GM21529 (cell line): ENCODE results near the gene CLCN4.

Experiments used
- ATAC-seq: cut with Tn5 transposase; IDR thresholded peaks from one replicate; pipeline ENCODE4 v1.9.1; 2021; ENCODE audit not compliant: unreplicated experiment

CLCN4 gene

DNA sequence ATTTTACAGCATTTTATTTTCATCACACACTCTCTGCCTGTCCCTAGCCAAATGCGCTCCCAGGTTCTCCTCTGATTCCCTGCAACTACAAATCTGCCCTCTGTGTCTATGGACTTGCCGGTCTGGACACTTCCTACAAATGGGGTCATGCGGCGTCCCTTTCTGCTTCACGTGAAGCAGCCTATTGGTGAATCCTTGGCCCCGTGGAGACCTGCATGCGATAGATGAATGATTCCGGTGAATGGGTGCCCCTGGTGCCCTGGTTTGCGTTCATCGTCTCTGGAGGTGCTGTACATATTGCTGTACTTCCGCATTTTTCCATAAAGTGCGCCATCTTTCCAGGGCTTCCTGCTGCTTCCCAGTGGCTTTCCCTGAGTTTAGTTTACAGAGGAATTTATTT, 27.5 kb upstream of the CLCN4 start:
- ATAC-seq, result no peak

DNA sequence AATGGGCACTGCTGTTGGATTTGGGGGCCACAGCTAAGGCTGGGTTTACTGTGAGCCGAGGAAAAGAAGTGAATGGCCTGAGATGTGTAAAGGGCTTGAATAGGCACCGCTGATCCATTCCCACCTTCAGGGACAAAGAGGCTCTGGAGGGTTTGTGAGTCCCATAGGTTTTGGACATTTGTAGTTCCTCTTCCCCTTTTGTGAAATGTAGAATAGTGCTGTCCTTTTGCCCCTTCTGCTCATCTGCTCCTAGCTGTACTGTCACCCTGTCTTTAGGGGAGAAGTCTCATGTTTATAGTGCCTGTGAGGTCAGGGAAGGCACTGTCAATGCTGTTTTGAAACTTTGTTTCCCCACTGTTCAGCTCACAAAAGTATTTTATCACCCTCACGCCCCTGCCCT, 26.4 kb upstream of the CLCN4 start:
- ATAC-seq, result no peak

DNA sequence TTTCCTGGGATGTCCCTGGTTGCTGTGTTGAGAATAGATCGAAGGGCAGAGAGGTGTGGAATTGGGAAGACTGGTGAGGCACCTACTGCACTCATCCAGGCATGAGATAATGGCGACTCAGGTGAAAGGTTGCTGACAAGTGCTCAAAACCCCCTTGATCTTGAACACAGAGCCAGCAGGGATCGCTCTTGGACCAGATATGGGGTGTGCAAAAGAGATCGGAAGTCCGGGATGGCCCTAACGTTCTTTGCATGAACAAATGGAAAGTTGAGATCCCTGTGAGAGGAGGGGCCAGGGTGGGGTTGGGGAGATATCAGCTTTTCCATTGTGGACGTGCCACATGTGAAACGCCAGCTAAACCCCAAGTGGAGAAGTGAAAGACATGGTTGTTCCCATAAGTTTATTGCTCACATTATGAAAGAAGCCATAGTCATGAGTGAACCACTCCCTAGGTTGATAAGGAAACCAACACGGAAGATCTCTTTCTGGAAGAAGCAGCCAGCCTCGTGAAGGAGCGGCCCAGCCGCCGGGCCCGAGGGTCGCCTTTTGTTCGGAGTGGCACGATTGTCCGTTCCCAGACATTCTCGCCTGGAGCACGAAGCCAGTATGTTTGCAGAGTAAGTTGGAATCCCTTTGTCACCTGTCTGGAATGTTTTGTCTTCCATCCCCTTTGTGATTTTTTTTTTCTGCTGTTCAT, 22.6 kb upstream of the CLCN4 start:
- no peak for ATAC-seq

DNA sequence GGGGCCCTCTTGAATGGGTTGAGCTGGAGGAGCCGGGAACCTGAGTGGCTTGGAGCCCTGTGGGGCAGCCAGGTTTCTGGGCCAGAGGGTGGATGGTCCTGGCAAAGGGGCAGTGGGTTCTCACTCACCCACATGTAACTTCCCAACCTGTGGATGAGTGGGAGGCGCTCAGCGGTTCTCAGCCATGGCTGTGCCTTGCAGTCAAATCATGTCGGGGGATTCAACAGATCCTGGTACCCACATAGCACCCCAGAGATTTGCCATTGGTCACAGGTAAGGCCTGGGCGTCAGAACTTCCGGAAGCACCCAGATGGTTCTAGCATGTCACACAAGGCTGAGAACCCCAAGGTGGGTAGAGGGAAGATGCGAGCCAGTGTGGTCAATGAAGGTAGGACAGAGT, 21.9 kb upstream of the CLCN4 start:
- no peak for ATAC-seq

DNA sequence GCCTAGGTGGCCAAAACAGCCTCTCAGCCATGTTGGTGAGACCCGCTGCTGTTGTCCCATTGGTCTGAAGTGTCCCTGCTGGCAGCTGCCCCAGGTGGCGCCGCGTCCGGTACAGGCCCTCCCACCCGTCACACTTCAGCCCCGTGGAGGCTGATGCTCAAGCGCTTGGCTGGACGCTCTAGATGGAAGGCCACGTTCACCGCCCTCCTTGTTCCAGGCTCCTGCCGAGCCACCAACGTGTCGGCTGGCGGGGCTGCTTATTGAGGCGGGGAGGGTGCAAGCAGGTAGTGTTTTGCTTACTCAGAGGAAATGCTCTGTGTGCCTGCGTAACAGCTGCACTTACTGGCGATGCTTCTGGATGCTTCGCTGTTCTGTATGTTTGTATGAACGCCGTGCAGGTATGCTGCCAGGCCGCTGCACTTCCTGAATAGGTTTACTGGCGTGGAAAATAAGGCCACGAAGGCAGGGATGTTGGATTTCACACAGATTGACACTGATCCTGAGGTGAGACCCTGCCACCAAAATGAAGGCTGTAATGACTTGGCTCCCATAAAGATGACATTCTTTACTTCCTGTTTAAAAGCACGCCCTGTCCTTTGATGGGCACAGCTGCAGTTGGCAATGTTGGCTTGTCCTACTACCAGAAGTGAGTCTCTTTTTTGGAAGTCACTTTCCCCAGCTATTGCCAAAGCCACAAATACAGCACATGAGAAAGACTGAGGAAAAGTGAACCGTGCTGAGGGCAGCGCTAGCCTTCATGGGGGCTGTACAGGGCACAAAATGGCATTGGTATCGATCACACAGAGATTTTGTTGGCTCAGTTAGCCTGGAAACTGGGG, 21.0 kb upstream of the CLCN4 start:
- ATAC-seq, result no peak

DNA sequence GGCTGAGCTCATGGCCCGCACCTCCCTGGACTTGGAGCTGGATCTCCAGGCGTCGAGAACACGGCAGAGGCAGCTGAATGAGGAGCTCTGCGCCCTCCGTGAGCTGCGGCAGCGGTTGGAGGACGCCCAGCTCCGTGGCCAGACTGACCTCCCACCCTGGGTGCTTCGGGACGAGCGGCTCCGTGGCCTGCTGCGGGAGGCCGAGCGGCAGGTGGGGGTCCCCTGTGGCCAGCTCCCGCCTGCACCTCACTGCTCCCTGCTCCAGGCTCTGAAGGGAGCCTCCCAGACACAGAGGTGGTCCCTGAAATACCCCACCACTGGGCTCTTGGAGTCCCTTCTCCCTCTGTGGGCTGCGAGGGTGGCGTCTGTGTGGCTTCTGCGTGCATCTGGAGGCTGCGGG, 18.0 kb upstream of the CLCN4 start:
- ATAC-seq, result no peak

DNA sequence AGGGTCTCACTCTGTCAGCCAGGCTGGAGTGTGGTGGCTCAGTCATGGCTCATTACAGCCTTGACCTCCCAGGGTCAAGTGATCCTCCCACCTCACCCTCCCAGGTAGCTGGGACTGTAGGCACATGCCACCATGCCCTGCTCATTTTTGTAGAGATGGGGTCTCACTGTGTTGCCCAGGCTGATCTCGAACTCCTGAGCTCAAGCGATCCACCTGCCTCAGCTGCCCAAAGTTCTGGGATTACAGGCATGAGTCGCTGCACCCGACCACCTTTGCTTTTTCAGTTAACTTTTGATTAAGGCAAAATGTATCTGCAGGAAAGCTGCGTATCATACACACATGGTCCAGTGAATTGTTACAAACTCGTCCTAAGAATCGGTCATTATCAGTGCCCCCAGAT, 16.5 kb upstream of the CLCN4 start:
- no peak for ATAC-seq

DNA sequence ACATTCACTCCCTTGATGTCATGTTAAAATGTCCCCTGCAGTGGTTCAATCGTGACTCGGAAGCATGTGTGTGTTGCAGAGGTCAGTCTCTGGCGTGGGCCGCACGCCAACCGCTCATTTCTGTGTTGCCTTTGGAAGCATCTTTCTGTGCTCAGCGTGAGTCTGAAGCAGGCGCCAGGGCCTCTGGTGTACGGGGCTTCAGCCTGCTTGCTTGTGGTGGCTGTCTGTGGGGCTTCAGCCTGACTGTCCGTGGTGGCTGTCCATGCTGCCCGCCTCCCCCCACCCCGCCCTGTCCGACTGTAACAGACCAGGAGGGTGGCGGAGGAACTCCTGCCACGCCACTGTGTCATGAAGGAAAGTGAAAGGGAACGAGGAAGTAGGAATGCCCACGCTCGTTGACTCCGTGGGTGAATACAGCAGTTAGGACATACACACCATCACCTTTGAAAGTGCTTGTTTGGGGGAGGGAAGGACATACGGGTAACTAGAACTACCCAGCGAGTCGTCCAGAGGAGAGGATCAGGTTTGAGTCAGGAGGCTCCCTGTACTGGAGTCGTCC, 14.7 kb upstream of the CLCN4 start:
- no peak for ATAC-seq

DNA sequence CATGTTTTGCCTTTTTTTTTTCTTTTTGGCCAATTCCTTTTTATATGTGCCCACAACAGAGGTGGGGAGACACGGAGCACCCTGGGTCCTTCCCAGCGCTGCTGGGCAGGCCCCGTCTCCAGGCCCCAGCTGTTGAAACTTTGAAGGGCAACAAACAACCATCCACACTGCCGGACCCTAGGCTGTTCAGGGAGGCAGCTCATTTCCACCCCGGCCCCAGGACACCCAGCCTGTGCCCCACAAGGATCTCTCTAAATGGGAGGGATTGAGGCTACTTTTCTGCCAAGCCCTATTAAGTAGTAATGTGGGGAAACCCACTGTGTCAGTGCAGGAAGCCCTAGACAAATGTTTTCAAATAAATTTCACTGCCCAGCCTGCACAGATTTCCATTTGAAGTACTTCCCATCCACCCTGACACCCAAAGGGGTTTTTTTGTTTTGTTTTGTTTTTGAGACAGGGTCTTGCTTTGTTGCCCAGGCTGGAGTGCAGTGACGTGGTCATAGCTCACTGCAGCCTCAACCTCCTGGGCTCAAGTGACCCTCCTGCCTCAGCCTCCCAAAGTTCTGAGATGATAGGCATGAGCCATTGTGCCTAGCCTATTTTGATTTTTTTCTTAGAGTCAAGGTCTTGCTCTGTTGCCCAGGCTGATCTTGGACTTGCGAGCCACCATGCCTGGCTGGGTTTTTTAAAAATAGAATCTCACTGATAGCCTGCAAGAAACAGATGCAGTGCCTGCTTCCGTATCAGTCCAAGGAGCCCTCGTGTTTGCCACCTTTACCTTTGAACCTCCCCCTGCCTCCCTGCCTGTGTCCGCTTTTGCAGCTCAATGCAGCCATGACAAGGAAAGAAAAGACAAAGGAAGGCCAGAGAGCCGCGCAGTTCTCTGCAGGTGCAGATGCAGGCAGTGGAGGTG, 13.4 kb upstream of the CLCN4 start:
- ATAC-seq, result no peak

DNA sequence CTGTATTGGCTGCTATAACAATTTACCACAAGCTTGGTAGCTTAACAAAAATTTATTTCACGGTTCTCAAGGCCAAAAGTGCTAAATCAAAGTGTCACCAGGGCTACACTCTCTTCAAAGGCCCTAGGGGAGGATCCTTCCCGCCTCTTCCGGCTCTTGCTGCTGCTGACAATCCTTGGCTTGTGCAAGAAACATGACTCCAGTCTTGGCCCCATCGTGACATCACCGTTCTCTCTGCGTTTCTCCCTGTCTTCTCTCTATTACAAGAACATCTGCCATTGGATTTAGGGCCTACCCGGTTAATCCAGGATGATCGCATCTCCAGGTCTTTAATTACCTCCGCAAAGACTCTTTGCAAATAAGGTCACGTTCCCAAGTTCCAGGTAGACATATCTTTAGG, 10.4 kb upstream of the CLCN4 start:
- ATAC-seq, result no peak

DNA sequence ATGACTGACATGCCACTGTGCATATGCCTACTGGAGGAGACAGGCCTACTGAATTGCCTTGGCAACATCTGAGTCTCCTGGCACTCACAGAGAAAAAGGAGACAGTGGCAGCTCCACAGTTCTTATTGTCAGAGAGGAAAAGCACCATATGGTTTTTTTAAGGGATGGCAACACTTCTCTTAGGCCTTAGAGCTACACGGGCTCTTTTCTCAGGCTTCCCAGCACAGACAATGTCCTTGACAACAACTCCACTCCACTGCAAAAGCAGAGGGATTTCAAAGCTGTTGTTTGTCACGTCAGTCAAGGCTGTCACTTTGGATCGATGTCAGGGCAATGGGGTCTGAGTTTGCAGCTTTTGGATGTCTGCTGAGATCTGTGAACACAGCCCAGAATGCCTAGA, 4.7 kb upstream of the CLCN4 start:
- no peak for ATAC-seq

DNA sequence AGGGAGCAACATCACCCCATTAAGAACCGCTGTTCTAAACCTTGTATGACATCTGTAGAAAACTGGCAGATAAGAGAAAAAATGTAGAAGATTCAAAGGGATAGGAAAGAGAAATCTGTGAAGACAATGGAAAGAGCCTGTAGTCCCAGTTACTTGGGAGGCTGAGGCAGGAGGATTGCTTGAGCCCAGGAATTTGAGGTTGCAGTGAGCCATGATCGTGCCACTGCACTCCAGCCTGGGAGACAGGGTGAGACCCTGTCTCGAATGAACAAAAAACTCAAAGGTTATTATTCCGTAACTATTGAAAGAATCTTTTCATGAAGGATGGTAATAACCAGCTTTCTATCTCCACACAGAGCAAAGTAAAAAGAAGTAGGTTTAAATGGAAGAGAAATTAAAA, 1.6 kb upstream of the CLCN4 start:
- no peak for ATAC-seq

DNA sequence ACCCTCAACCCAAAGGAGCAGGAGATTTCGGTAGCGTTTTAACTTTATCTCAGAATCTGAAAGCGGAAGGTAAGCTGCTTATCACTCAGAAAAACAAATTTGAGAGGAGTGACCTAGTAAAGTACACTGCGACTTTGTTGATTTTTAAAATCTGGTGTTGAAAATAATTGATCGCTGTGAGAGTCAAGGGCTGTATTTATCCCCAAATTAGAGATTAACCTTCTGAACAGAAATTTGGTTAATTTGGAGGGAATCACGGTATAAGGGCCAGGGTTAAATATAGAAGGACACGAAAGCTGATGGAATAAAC, 212 bp downstream of the CLCN4 start:
- ATAC-seq, result no peak

DNA sequence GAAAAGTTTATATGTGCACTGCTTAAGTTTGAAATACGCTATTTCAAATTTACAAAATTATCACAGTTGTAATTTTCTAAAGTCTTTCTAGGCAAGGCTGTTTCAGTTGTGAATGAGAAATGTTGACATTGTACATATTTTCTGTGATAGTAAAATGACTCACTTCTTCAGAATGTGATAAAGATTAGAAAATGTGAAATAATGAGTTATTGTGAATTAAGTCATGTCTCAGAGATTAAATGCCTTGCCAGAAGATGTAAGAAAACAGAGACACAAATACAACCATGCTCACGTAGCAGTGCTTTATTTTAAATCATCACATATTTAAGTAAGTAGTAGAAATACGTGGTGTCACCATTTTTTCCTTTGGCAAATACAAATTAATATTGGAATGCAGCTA, 768 bp downstream of the CLCN4 start:
- no peak for ATAC-seq

DNA sequence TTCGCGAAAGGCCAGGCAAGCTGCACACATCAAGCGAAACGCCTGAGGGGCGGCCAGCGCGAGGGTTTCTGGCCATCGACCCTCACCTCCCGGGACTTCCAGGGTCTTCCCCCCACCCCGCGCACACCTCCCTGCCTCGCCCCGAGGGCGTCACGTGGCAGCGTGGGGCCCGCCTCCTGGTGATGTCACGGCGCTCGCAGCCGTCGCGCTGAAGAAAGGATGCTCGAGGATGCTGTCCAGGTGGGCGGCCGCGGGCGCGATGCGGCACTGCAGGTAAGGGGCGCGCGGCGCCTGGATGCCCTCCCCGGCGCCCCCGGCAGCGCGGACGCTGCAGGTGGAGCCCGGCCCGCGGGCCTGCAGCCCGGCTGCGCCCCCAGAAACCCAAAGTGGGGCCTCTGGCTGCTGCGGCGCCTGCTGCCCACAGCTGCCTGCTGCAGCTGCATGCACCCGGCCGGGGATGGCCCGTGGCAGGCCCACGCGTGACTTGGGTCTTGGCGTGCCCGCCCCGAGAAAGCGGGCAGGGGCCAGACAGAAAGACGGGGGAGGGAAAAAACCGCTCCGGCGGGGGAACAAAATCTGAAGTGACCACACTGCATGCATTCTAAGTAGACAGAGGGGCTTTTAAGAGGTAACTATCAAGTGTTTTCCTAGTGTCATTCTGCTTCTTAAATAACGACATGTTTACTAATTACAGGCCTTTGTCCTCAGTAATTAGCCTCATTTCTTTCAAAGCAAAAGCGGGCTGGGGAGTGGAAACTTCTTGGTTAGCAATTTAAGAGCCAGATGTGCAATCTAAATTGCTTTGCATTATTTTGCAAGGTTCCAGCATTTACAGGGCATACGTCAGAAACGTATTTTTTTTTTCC, 1.7 kb downstream of the CLCN4 start:
- ATAC-seq, result no peak

DNA sequence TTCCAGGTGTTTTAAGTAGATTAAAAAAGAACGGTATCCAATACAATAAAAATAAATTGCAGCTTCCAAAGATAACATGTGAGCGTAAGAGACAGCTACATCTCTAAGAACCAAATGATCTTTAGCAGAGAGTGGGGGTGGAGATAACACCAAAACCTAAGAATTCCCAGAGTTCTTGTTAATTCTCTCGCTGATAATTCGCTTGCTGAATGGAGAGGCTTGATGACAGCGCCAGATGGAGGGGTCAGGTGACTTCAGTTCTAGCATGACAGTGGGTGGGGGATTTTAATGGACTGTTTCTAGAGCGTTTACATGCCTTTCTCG, 2.3 kb downstream of the CLCN4 start:
- no peak for ATAC-seq

DNA sequence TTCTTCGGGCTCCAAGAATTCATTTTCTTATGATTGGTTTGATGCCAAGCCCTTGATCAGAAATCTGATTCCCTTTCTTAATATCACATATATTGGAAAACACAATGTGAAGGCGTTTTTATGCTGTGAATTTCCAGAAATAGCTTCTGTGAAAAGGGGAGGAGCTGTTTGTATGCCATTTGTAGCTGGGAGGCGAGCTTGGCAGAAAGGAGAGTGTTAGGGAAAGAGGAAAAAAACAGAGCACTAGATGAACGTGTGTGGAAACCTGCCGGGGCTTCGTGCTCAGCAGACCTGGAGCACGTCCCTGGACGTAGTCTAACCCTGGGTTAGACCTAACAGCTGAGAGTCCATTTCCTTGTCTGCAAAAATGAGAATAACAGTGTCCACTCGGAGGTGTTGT, 3.4 kb downstream of the CLCN4 start:
- ATAC-seq, result no peak

DNA sequence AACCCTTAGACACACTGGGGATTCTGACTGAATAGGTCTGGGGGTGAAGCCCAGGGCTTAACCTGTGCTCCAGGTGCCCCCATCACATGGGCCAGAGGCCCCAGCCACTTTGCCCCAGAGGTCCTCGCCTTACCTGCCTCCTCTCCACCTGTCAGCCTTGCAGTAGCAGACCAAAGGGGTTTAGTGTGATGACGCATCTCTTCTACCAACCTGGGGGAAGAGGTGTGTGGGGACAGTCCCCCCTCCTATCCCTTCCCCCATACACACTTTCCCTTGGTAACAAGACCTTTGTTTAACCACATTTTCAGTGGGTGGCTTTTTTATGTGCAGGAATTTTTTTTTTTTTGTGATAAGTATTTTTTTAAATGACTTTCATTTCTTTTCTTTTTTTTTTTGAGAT, 6.3 kb downstream of the CLCN4 start:
- no peak for ATAC-seq

DNA sequence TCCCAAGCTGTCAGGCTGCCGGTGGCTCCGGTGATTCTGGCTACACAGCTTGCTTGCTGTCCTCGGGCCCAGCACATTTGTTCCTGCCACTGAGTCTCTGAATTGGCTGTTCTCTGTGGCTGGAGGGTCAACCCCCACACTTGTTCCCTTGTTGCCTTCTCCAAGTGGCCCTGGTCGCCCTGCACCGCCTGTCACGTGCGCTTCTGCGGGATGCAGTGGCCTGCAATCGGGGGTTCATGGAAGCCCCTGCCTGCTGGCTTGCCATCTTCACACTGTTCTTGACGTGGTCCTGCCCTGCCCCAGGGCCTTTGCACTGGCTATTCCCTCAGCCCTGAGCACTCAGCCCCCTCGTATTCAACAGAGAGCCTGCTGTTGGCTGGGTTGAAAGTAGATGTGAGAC, 8.1 kb downstream of the CLCN4 start:
- no peak for ATAC-seq

DNA sequence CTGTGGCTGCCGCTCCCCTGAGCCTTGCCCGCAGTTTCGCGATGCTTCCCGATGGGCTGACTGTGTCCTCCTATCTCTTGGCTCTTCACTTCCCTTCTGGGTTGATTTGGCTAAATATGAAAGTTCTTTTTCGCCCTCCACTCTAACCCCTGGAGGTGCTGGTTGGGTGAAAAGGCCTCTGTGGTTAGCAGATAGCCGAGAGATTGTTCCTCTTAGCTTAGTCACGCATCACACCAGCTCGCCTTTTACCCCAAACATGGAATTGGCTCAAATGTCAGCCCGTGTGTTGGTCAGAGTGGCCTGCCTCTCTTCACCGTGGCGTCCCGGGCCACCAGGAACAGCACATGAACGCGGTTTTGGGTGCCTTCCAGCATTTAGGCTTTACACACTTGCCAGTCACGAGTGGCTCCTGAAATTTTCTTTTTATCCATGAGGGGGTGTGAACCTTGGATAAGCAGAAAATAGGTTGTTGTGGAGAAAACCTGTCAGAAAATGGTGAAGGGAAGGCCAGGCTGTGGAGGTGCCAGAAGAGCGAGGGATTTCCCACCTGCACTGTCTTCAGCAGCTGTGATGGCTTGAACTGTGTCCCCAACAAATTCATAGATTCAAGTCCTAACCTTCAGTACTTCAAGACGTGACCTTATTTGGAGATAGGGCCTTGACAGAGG, 8.9 kb downstream of the CLCN4 start:
- no peak for ATAC-seq
